ENCODE data around the gene FBLIM1. TPM values are rescaled to one million over a fixed set of nuclear protein-coding genes. Genes with fewer than 3 reads are reported as not detected.

FBLIM1 gene
- total RNA-seq, 1 experiment from 2014 or later, result 78.3 TPM

DNA sequence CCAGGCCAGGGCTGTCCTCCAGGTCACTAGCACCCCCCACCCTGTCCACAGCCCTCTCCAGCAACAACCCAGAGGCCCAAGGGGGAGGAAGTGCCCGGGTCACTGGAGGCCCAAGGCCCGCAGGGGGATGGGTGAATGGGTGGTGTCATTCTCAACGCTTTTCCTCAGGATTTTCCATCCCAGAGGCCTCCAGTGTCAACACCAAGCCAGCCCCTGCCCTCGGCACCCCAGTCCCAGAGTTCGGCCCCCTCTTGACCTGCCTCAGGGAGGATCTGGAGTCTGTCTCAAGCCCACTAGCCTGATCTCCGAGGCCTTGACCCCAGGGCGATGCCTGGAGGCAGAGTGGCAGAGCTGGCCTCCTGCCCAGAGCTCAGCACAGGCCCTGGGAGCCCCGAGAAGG lies 11.2 kb upstream of the FBLIM1 start (continued):
- TF ChIP-seq, protein P1, sequence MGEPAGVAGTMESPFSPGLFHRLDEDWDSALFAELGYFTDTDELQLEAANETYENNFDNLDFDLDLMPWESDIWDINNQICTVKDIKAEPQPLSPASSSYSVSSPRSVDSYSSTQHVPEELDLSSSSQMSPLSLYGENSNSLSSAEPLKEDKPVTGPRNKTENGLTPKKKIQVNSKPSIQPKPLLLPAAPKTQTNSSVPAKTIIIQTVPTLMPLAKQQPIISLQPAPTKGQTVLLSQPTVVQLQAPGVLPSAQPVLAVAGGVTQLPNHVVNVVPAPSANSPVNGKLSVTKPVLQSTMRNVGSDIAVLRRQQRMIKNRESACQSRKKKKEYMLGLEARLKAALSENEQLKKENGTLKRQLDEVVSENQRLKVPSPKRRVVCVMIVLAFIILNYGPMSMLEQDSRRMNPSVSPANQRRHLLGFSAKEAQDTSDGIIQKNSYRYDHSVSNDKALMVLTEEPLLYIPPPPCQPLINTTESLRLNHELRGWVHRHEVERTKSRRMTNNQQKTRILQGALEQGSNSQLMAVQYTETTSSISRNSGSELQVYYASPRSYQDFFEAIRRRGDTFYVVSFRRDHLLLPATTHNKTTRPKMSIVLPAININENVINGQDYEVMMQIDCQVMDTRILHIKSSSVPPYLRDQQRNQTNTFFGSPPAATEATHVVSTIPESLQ (CRISPR knock-in tag; IDR thresholded peaks at IDR 0.05), result no peak
- TF ChIP-seq ZNF416 (CRISPR knock-in tag; IDR thresholded peaks at IDR 0.05), result no peak

DNA sequence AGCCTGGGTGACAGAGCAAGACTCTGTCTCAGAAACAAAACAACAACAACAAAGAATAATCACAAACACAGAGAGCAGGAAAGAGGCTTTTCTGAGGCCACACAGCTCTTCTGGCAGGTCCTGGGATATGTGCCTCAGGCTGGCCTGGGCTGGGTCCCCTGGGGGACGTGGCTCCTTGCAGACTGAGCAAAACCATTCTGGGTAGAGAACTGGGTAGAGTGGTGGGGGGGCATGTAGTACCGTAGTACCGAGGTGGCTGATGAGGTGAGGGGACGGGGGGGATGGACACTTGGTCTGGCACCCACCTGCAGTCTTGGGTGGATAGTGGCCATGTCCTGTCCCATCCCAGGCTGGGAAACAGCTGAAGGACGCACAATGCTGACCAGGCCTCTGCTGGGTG lies 10.3 kb upstream of the FBLIM1 start:
- H3K27ac Mint-ChIP-seq, result no peak overlapping the region
- no peaks in the 10 kb centered on the region for H3K36me3 Mint-ChIP-seq
- POLR2A ChIA-PET, result no interaction called here
- H3K4me1 Mint-ChIP-seq, result peaks cover 3% of the 10 kb centered on the region; the same call in 1 of the 2 replicates
- no peak overlapping the region for H3K4me3 Mint-ChIP-seq
- H3K9me3 Mint-ChIP-seq, result no peaks in the 10 kb centered on the region
- no peak for ATAC-seq
- TF ChIP-seq KAT7 (CRISPR knock-in tag; IDR thresholded peaks at IDR 0.05; ENCODE audit: borderline replicate concordance) (no peak), SMAD4 (CRISPR knock-in tag; IDR thresholded peaks at IDR 0.05) (no peak), NR2C2 (CRISPR knock-in tag; IDR thresholded peaks at IDR 0.05) (no peak), ZNF219 (CRISPR knock-in tag; IDR thresholded peaks at IDR 0.05; ENCODE audit: borderline replicate concordance) (no peak), NR1H2 (CRISPR knock-in tag; IDR thresholded peaks at IDR 0.05) (no peak), ZNF416 (CRISPR knock-in tag; IDR thresholded peaks at IDR 0.05) (no peak), ZNF121 (CRISPR knock-in tag; IDR thresholded peaks at IDR 0.05) (no peak), CBFB (CRISPR knock-in tag; IDR thresholded peaks at IDR 0.05; ENCODE audit: low read depth) (no peak), SMAD3 (CRISPR knock-in tag; IDR thresholded peaks at IDR 0.05; ENCODE audit: borderline replicate concordance) (no peak)
- TF ChIP-seq, protein P2, sequence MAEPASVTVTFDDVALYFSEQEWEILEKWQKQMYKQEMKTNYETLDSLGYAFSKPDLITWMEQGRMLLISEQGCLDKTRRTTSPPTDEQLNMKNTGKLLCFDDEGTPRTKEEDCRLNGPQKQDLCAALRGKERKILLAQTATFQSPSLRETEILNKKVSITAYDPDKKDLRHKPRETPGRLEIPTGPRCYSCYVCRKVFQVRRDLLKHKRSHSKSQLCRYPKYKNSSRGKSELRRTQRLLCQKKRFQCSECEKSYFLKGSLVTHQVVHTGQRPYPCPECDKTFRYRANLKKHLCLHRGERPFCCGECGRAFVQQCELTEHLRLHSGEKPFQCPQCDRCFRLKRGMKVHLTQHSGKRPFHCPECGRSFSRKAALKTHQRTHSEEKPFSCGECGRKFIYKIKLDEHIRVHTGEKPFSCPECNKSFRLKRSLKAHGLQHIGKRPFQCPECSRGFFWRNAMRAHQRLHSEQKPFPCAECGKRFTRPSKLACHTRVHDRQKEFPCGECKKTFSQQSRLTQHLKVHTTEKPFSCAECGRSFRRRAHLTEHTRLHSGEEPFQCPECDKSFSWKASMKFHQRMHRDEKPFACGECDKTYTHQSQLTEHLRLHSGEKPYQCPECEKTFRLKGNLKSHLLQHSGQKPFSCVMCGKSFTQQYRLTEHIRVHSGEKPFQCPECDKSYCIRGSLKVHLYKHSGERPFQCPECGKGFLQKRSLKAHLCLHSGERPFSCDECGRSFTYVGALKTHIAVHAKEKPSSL (CRISPR knock-in tag; conservative IDR thresholded peaks at IDR 0.05), result no peak
- TF ChIP-seq, protein P3, sequence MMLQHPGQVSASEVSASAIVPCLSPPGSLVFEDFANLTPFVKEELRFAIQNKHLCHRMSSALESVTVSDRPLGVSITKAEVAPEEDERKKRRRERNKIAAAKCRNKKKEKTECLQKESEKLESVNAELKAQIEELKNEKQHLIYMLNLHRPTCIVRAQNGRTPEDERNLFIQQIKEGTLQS (CRISPR knock-in tag; conservative IDR thresholded peaks at IDR 0.05), result no peak
- TF ChIP-seq, protein P4, sequence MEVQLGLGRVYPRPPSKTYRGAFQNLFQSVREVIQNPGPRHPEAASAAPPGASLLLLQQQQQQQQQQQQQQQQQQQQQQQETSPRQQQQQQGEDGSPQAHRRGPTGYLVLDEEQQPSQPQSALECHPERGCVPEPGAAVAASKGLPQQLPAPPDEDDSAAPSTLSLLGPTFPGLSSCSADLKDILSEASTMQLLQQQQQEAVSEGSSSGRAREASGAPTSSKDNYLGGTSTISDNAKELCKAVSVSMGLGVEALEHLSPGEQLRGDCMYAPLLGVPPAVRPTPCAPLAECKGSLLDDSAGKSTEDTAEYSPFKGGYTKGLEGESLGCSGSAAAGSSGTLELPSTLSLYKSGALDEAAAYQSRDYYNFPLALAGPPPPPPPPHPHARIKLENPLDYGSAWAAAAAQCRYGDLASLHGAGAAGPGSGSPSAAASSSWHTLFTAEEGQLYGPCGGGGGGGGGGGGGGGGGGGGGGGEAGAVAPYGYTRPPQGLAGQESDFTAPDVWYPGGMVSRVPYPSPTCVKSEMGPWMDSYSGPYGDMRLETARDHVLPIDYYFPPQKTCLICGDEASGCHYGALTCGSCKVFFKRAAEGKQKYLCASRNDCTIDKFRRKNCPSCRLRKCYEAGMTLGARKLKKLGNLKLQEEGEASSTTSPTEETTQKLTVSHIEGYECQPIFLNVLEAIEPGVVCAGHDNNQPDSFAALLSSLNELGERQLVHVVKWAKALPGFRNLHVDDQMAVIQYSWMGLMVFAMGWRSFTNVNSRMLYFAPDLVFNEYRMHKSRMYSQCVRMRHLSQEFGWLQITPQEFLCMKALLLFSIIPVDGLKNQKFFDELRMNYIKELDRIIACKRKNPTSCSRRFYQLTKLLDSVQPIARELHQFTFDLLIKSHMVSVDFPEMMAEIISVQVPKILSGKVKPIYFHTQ (CRISPR knock-in tag; IDR thresholded peaks at IDR 0.05), result no peak
- TF ChIP-seq, protein P5, sequence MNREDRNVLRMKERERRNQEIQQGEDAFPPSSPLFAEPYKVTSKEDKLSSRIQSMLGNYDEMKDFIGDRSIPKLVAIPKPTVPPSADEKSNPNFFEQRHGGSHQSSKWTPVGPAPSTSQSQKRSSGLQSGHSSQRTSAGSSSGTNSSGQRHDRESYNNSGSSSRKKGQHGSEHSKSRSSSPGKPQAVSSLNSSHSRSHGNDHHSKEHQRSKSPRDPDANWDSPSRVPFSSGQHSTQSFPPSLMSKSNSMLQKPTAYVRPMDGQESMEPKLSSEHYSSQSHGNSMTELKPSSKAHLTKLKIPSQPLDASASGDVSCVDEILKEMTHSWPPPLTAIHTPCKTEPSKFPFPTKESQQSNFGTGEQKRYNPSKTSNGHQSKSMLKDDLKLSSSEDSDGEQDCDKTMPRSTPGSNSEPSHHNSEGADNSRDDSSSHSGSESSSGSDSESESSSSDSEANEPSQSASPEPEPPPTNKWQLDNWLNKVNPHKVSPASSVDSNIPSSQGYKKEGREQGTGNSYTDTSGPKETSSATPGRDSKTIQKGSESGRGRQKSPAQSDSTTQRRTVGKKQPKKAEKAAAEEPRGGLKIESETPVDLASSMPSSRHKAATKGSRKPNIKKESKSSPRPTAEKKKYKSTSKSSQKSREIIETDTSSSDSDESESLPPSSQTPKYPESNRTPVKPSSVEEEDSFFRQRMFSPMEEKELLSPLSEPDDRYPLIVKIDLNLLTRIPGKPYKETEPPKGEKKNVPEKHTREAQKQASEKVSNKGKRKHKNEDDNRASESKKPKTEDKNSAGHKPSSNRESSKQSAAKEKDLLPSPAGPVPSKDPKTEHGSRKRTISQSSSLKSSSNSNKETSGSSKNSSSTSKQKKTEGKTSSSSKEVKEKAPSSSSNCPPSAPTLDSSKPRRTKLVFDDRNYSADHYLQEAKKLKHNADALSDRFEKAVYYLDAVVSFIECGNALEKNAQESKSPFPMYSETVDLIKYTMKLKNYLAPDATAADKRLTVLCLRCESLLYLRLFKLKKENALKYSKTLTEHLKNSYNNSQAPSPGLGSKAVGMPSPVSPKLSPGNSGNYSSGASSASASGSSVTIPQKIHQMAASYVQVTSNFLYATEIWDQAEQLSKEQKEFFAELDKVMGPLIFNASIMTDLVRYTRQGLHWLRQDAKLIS (CRISPR knock-in tag; IDR thresholded peaks at IDR 0.05; ENCODE audit: borderline replicate concordance), result no peak
- TF ChIP-seq, protein P6, sequence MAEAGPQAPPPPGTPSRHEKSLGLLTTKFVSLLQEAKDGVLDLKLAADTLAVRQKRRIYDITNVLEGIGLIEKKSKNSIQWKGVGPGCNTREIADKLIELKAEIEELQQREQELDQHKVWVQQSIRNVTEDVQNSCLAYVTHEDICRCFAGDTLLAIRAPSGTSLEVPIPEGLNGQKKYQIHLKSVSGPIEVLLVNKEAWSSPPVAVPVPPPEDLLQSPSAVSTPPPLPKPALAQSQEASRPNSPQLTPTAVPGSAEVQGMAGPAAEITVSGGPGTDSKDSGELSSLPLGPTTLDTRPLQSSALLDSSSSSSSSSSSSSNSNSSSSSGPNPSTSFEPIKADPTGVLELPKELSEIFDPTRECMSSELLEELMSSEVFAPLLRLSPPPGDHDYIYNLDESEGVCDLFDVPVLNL (CRISPR knock-in tag; IDR thresholded peaks at IDR 0.05; ENCODE audit: borderline replicate concordance, low read depth), result no peak
- TF ChIP-seq, protein P7, sequence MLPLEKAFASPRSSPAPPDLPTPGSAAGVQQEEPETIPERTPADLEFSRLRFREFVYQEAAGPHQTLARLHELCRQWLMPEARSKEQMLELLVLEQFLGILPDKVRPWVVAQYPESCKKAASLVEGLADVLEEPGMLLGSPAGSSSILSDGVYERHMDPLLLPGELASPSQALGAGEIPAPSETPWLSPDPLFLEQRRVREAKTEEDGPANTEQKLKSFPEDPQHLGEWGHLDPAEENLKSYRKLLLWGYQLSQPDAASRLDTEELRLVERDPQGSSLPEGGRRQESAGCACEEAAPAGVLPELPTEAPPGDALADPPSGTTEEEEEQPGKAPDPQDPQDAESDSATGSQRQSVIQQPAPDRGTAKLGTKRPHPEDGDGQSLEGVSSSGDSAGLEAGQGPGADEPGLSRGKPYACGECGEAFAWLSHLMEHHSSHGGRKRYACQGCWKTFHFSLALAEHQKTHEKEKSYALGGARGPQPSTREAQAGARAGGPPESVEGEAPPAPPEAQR (CRISPR knock-in tag; IDR thresholded peaks at IDR 0.05), result no peak
- CTCF ChIA-PET, result interaction anchor here (1.5 kb wide), 1 partner anchor 9 kb away, joined by 6 read pairs; no protein-coding TSS in a partner anchor
- H3K27me3 Mint-ChIP-seq (ENCODE audit: low read depth), result no peaks in the 10 kb centered on the region; the same call in 1 of the 2 replicates
- no peak for DNase-seq (ENCODE audit: low spot score)

Data from WTC11 (cell line).